WI38 (cell line): ENCODE results near the gene TOM1L2.

Source experiments
- H3K4me3 ChIP-seq: 2 replicates; pipeline ENCODE4 v1.5.1; 2011; ENCODE audit warnings: low read depth, mild to moderate bottlenecking, control low read depth, low read length
- TF ChIP-seq, protein P1 (sequence below): IDR thresholded peaks from 2 replicates; pipeline ENCODE4 v1.5.1; 2012; ENCODE audit warnings: low read depth, mild to moderate bottlenecking, control low read depth, low read length

The TOM1L2 gene

DNA sequence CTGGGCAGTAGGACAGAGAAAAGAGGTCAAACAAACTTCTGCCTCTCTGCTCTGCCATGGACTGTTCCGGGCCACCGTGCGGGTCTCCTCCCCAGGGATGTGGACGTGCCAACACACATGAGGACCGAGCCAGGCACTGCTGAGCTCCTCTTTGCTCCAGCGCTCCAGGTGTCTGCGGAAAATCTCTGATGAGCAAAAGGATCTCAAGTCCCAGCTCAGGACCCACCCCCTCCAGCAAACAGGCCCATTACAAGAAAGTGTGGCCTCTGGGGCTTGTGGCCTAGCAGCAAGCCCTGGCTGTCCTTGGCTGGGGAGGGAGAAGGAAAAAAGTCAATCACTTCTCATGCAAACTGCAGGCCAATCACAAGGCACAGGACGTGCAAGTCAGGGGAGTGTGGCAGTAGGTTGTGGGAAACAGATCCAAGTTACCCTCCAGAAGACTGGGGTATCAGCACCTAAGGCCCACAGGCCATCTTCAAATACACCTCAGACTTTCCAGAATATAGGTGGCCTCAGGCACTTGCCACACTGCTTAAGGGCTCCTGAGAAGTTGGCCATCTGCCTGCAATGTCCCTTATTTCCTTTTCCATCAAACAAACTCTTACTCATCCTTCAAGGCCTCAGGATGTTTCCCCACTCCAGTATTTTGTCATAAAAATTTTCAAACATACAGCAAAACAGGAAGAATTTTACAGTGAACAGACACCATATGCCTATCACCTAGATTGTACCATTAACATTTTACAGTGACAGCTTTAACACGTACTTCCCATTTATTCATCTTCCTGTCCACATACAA, 99.5 kb downstream of the TOM1L2 start:
- TF ChIP-seq, protein P1, sequence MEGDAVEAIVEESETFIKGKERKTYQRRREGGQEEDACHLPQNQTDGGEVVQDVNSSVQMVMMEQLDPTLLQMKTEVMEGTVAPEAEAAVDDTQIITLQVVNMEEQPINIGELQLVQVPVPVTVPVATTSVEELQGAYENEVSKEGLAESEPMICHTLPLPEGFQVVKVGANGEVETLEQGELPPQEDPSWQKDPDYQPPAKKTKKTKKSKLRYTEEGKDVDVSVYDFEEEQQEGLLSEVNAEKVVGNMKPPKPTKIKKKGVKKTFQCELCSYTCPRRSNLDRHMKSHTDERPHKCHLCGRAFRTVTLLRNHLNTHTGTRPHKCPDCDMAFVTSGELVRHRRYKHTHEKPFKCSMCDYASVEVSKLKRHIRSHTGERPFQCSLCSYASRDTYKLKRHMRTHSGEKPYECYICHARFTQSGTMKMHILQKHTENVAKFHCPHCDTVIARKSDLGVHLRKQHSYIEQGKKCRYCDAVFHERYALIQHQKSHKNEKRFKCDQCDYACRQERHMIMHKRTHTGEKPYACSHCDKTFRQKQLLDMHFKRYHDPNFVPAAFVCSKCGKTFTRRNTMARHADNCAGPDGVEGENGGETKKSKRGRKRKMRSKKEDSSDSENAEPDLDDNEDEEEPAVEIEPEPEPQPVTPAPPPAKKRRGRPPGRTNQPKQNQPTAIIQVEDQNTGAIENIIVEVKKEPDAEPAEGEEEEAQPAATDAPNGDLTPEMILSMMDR: no peak
- no peak overlapping the region for H3K4me3 ChIP-seq

DNA sequence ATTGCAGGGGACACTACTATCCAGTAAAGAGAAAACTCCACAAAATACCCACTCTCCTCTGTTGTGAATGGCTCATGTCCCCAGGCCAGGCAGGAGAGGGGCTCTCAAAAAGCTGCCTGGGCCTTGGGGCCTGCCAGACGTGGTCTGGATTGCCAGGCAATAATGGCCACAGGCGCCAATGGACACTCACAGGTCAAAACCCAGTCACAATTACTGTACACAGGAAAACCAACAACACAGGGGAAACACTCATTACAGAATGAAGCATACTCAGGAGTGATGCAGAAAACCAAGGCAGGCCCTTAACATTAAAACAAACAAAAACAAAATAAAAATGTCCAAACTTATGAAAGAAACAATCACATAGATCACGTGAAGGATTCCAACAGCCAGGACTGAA, 100.3 kb downstream of the TOM1L2 start:
- TF ChIP-seq, protein P1: no peak
- no peak overlapping the region for H3K4me3 ChIP-seq

DNA sequence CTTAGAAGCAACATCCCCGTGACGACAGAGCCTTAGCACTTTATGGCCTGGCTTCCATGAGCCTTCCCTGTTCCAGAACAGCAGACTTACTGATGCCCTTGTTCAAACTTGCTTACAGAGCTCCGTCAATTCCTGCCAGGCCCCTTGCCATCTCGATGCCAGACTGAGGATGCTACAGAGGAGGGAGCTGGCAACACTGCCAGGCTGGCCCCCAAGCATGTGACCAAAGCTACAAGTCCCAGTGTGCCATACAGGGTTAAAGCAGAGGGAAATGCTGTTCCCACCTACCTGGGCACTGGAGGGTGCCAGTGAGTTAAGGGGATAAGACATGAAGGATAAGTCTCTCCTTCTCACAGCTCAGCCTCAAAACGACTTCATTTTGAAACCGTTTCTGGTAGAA, 102.0 kb downstream of the TOM1L2 start:
- TF ChIP-seq, protein P1: no peak

DNA sequence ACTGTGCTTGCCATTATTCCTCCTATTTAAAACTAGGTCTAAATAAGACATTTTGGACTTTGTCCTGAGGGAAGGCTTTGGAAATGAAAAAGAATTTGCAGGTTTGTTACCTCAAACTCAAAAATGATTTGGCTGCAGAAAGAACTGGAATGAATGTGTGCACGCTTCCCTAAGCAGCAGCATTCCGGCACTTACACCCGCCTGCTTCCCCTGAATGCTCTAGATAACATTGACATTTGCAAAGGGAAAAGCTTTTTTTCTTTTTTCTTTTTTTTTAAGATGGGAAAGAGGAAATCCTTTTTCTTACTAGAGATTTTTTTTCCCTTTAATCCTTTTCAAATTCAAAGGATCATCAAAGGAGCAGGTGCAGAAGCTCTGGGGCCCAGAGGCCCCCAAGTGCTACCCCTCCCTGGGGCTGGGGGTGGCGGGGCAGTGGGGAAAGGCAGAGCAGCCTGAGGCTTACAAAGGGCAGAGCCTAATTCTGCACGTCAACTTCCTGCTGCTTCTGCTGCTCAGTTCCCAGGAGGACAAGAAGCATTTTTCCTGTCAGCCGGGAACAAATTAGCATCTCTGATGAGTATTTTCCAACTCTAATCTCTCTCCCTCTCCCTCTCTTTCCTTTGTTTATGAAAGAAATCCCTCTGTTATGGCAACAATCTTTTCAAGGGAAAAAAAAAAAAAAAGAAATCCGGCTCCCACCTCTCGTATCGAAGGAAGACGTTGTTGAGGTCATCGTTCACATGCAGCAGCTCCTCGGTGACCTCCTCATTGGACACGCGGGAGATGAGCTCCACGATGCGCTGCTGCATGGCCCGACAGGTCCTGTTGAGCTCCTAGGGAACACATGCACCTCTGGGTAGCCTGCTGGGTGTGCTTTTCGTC, 103.3 kb downstream of the TOM1L2 start:
- H3K4me3 ChIP-seq: no peak overlapping the region
- TF ChIP-seq, protein P1: no peak

More for the DNA sequence above, 102.0 kb downstream of the TOM1L2 start:
- no peak overlapping the region for H3K4me3 ChIP-seq

DNA sequence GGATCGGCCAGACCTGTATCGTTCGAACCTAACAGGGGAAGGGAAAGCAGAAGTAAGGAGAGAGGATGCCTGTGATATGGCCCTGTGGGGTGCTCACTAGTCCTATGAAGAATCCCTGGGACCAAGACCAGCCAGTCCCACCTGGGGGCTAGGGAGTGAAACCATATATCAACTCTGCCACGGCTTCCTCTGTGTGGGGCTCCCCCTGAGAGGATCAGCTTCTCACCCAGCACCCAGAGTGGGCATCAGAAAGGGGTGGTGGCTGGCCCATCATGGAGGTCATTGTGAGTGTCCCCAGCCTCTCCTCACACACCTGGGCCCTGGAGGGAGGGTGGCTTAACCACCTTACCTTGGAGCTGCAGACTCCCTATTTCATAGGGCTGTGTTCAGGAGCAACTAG, 105.3 kb downstream of the TOM1L2 start:
- TF ChIP-seq, protein P1: no peak
- H3K4me3 ChIP-seq: no peak overlapping the region

DNA sequence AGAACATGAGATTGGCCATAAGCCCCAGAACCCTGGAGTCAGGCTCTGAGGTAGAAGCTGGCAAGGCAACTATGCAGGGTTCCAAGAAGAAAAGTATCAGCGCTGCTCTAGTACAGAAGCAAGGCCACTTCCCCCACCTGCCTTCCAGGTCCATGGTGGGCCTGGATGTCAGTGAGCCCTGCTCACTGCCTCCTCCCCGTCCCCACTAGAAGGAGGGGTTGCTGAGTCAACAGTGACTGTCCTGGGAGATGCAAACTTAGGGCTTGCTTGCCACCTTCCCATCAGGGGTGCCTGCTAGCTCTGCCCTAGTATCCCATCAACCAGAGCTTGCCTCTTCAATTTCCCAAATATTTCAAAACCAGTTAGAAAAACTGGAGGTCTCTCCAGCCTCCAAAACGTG, 105.8 kb downstream of the TOM1L2 start:
- TF ChIP-seq, protein P1: no peak
- no peak overlapping the region for H3K4me3 ChIP-seq

DNA sequence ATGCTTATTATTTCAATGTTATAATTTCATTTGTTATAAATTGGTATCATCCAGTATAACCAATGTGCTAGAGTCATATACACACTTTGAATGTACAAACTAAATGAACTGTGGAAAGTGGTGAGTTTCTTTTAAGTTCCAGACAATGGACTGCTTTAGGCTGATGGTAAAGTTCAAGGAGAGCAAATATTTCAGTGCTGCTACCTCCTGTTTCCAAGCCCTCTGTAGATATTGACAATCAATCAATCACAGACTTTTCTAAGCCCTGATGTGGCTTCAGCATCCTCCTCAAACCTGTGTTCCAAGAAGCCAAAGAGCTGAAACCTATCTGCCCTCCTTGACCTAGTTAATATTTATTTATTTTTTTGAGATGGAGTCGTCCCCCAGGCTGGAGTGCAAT, 107.2 kb downstream of the TOM1L2 start:
- TF ChIP-seq, protein P1: no peak
- H3K4me3 ChIP-seq: no peak overlapping the region
